Measurements from ENCODE around the gene ARHGAP15.

ARHGAP15 gene

DNA sequence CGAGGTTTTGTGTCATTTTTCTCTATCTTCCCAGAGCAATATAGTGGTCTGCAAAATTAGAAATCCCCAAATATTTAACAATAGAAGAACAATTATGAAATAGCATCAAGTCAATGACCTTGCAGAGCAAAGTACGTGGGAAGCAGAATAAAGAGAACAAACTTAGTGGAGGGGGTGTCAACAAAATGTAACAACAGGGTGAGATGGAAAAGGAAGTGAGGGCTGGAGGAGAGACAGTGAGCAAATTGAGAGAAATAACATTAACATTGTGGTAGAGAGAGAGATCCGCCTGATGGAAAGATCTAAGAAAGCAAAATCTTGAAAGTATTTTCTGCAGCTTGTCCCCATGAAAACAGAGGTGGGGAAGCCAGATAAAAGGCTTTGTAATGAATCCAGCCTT lies 23.4 kb downstream of the ARHGAP15 start:
- no peak for TF ChIP-seq CTCF (conservative IDR thresholded peaks at IDR 0.05)
- no peak overlapping the region for H3K27ac ChIP-seq

GRCh38 chr2:143155661-143156060 lies 26.4 kb downstream of the ARHGAP15 start:
- no peak for TF ChIP-seq CTCF (conservative IDR thresholded peaks at IDR 0.05)
- no peak overlapping the region for H3K27ac ChIP-seq

GRCh38 chr2:143157001-143157400 lies 27.8 kb downstream of the ARHGAP15 start:
- no peak overlapping the region for H3K27ac ChIP-seq
- TF ChIP-seq CTCF (conservative IDR thresholded peaks at IDR 0.05) = no peak

DNA sequence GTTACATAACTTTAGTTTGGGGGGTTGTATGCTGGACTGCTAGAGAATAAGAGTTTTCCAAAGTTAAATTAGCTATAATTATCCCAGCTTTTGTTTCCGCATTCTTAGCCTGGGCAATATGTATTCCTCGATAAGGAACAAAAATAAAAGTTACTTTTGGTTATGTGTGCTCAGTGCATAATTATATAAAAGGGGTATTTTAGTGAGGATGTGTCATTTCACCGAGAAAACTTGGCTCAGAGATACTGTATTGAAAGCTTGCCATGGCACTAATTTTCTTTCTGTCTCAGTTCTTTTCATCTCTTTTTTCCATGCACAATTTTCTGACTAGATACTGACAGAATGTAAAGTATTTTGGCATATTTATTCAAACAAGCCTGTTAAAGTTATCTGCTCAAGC lies 28.2 kb downstream of the ARHGAP15 start:
- no peak overlapping the region for H3K27ac ChIP-seq
- TF ChIP-seq CTCF (conservative IDR thresholded peaks at IDR 0.05) = no peak

DNA sequence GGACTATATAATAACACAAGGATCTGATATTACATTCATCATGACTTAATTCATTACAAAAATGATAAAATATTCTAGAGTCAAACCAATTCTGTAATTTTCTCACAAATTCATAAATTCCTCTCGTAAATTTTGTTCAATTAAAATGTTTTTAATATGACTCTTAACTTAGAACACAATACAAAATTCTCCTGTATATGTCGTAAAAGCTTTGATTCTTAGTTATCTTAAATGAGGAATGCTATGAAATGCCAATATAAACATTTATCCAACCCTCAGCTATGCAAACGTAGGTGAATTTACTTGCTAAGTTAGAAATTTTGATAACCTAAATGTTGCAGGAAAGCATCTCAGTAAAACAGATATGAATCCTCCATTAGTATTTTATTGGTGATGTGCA lies 28.9 kb downstream of the ARHGAP15 start:
- TF ChIP-seq CTCF (conservative IDR thresholded peaks at IDR 0.05) = no peak
- H3K27ac ChIP-seq = no peak overlapping the region

DNA sequence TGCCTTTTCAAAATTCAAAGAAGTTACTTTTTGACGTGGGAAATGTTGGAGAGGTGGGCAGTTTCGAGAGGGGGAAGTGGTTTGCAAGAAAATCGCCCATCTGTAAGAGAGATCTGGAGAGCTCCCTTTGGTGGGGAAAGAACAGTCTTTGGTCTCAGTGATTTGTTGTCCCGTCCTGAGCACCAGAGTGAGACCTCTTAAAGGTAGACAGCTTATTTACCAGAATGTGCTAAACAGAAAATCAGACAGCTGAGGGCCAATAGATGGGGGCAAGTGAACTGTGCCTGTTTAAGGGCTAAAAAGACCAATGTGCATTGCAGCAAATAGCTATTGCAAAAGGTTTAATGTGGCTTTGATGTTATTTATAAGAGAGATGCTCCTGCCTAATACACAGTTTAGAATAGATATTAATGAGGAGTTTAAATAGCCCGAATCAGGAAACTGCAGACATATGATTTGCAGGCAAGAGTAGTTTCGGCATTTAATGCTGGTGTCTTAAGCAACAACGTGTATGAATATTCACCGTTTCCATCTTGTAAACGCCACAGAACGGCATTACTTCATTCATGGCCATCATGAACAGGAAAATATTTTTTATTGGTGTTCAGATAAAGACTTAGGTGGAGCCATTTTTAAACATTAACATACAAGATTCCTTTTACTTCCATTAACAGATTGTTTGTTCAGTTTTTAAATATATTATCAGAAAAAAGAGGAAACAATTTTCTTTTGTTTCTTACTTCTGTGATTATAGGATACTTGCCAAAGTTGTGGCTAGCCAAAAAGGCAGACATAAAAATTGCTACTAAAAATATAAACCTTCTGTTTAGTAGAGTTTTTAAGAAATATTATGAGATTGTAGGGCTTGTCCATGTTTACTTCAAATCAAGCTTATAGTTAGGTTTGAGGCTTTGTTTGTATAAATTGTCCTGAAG lies 29.6 kb downstream of the ARHGAP15 start:
- no peak overlapping the region for H3K27ac ChIP-seq

DNA sequence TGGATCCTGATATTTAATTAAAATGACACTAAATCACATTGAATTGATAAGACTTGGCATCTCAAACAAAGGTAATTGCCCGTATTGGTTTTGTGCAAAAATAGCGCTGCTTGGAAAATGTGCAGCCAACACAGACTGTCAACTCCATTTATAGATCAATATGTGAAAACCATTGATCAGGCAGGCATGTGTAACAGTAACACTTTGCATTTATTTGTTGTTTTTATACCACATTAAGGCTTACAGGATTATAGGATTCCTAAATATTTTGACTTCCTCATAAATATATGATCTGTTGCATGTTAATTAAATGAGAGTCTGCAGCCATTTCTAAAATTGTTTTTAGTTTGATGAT lies 30.2 kb downstream of the ARHGAP15 start:
- no peak for TF ChIP-seq CTCF (conservative IDR thresholded peaks at IDR 0.05)

More for the DNA sequence above, 29.6 kb downstream of the ARHGAP15 start:
- TF ChIP-seq CTCF (conservative IDR thresholded peaks at IDR 0.05) = no peak

More for the DNA sequence above, 30.2 kb downstream of the ARHGAP15 start:
- H3K27ac ChIP-seq = no peak overlapping the region
